Peyer's patch (tissue), 4 donors: Measurements from ENCODE around the gene LGMN. TPM values are rescaled to one million over a fixed set of nuclear protein-coding genes. Genes with fewer than 3 reads are reported as not detected.

ENCODE experiments used
- DNase-seq, 3 donors: peaks; one replicate each; pipeline ENCODE4 v3.0.0-alpha.2; 2017 to 2019
- H3K27ac ChIP-seq, 4 donors: fragments of 200-600 bp; sonication (generic); one replicate each; pipeline ENCODE4 v1.5.1; 2016 to 2019
- H3K27me3 ChIP-seq, 2 donors: fragments of 200-600 bp; sonication (generic); one replicate each; pipeline ENCODE4 v1.5.1; 2019
- H3K36me3 ChIP-seq, 3 donors: fragments of 200-600 bp; sonication (generic); one replicate each; pipeline ENCODE4 v1.5.1; 2016 to 2019
- H3K4me1 ChIP-seq, 4 donors: fragments of 200-600 bp; sonication (generic); one replicate each; pipeline ENCODE4 v1.5.1; 2016 to 2019
- H3K4me3 ChIP-seq, 4 donors: fragments of 200-600 bp; sonication (generic); 1 replicate in 3 of 4; 2 replicates in 1 of 4; pipeline ENCODE4 v1.5.1; 2016 to 2019; ENCODE audit warnings: mild to moderate bottlenecking in 1 of 4
- H3K9me3 ChIP-seq, 4 donors: fragments of 200-600 bp; sonication (generic); one replicate each; pipeline ENCODE4 v1.5.1; 2016 to 2019; ENCODE audit warnings: mild to moderate bottlenecking in 1 of 4
- CTCF ChIP-seq, 6 experiments: fragments of 450-650 bp in 4 of 6; fragments of 200-600 bp in 2 of 6; sonication (generic) in 1 of 6; IDR thresholded peaks; one replicate each; pipeline ENCODE4 v1.5.1; 2017 to 2019; ENCODE audit warnings: antibody characterized with exemption in 6 of 6, mild to moderate bottlenecking in 3 of 6, moderate library complexity in 1 of 6
- POLR2A ChIP-seq, 2 donors: fragments of 450-650 bp; IDR thresholded peaks; one replicate each; pipeline ENCODE4 v1.5.1; 2017; ENCODE audit warnings: antibody characterized with exemption in 2 of 2, mild to moderate bottlenecking in 2 of 2, moderate library complexity in 2 of 2
- total RNA-seq, 4 donors: library from RNA; depleted of rRNA; stranded (reverse); fragments of >200 nt; gene quantifications; one replicate each; pipeline ENCODE4 v1.1.0, GENCODE V29; 2016

Gene LGMN
- total RNA-seq, 4 donors from 2014 or later = 16.5 to 108 (median 82.5) TPM

- DNase-seq = no peak
- Histone ChIP-seq H3K4me3 (no peak overlapping the region), H3K4me1 (peaks cover 0 to 6% (median 3%) of the 10 kb centered on the region in 4 donors), H3K27me3 (no peaks in the 10 kb centered on the region), H3K36me3 (peaks cover 0 to 18% (median 0%) of the 10 kb centered on the region in 3 donors), H3K27ac (peak overlapping the region in 1 of 4 donors; percentile 32), H3K9me3 (no peaks in the 10 kb centered on the region)
- no peak for TF ChIP-seq POLR2A (IDR thresholded peaks at IDR 0.05)
- TF ChIP-seq CTCF (IDR thresholded peaks at IDR 0.05) = no peak
These were observed 80.0 kb downstream of the LGMN start for GRCh38 chr14:92668276-92668973.

- Histone ChIP-seq H3K27me3 (no peaks in the 10 kb centered on the region), H3K9me3 (no peaks in the 10 kb centered on the region), H3K36me3 (peaks cover 0 to 30% (median 0%) of the 10 kb centered on the region in 3 donors), H3K4me1 (peaks cover 0 to 6% (median 3%) of the 10 kb centered on the region in 4 donors), H3K4me3 (no peak overlapping the region), H3K27ac (peak overlapping the region; percentile 50 to 82 (median 54))
- no peak for TF ChIP-seq POLR2A (IDR thresholded peaks at IDR 0.05)
- no peak for TF ChIP-seq CTCF (IDR thresholded peaks at IDR 0.05)
- no peak for DNase-seq
These were observed 82.2 kb downstream of the LGMN start for GRCh38 chr14:92666251-92666650.

- Histone ChIP-seq H3K9me3 (no peaks in the 10 kb centered on the region), H3K27ac (peak overlapping the region; percentile 50 to 82 (median 54)), H3K4me3 (no peak overlapping the region), H3K36me3 (peaks cover 0 to 35% (median 0%) of the 10 kb centered on the region in 3 donors), H3K27me3 (no peaks in the 10 kb centered on the region), H3K4me1 (peaks cover 0 to 6% (median 3%) of the 10 kb centered on the region in 4 donors)
- TF ChIP-seq CTCF (IDR thresholded peaks at IDR 0.05) (no peak), POLR2A (IDR thresholded peaks at IDR 0.05) (no peak)
- peak in 1 of 3 donors; percentile 74 for DNase-seq
These were observed 82.7 kb downstream of the LGMN start for GRCh38 chr14:92665661-92666110.

GRCh38 chr14:92663049-92663448 lies 85.4 kb downstream of the LGMN start:
- Histone ChIP-seq H3K27me3 (no peaks in the 10 kb centered on the region), H3K4me1 (peaks cover 0 to 23% (median 9%) of the 10 kb centered on the region in 4 donors), H3K27ac (peak overlapping the region in 1 of 4 donors; percentile 48), H3K4me3 (no peak overlapping the region), H3K36me3 (peaks cover 0 to 56% (median 0%) of the 10 kb centered on the region in 3 donors), H3K9me3 (no peaks in the 10 kb centered on the region)
- no peak for TF ChIP-seq POLR2A (IDR thresholded peaks at IDR 0.05)
- no peak for TF ChIP-seq CTCF (IDR thresholded peaks at IDR 0.05)
- no peak for DNase-seq

GRCh38 chr14:92660571-92660970 lies 87.9 kb downstream of the LGMN start:
- Histone ChIP-seq H3K36me3 (peaks cover 0 to 38% (median 0%) of the 10 kb centered on the region in 3 donors), H3K4me1 (peaks cover 0 to 24% (median 9%) of the 10 kb centered on the region in 4 donors), H3K9me3 (no peaks in the 10 kb centered on the region), H3K27ac (peak overlapping the region; percentile 37 to 76 (median 69)), H3K4me3 (no peak overlapping the region), H3K27me3 (no peaks in the 10 kb centered on the region)
- no peak for TF ChIP-seq POLR2A (IDR thresholded peaks at IDR 0.05)
- TF ChIP-seq CTCF (IDR thresholded peaks at IDR 0.05) = no peak
- no peak for DNase-seq
